Superior temporal gyrus (tissue), 1 donor: Measurements from ENCODE around the gene MED13.
"Not testable (repeated sequence)": the region's sequence is repeated elsewhere in the genome, so short reads cannot be mapped to it uniquely, and the experiment has no call there.

ENCODE experiments used
- DNase-seq: peaks from one replicate; pipeline ENCODE4 v3.0.0-alpha.2; 2016; ENCODE audit errors: extremely low spot score

The MED13 gene

GRCh38 chr17:61908292-61909037, 156.6 kb downstream of the MED13 start:
- no peak for DNase-seq

- no peak for DNase-seq
Measured at GRCh38 chr17:61907361-61907760, 157.7 kb downstream of the MED13 start.

GRCh38 chr17:61904094-61904710, 160.9 kb downstream of the MED13 start:
- DNase-seq = no peak

- DNase-seq = no peak
Measured at GRCh38 chr17:61903251-61903650, 161.8 kb downstream of the MED13 start.

GRCh38 chr17:61897548-61898180, 167.4 kb downstream of the MED13 start:
- DNase-seq = no peak

GRCh38 chr17:61895391-61895790, 169.7 kb downstream of the MED13 start:
- DNase-seq = no peak

GRCh38 chr17:61894310-61894709, 170.8 kb downstream of the MED13 start:
- DNase-seq = not testable (repeated sequence)
